ENCODE data around the gene POLR2J2.
"Not testable (repeated sequence)": the region's sequence is repeated elsewhere in the genome, so short reads cannot be mapped to it uniquely, and the experiment has no call there.

The POLR2J2 gene

DNA sequence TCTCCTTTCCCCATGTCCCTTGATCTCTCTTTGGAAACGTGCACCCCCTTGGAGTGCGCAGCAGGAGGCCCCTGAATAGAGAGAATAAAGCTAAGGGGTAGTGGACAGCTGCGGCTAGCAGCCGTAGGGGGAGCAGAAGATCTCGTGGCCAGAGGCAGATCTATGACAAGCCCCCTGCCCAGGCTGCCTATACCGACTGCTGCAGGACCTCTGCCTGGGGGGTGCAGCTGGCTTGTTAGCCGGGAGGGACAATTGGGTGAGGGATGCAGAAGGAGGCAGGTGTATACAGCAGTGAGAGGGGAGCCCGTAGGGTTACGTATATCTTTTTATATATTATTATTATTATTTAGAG, 469 bp upstream of the POLR2J2 start:
- not testable (repeated sequence) for DNase-seq (ENCODE audit: low read depth)

DNA sequence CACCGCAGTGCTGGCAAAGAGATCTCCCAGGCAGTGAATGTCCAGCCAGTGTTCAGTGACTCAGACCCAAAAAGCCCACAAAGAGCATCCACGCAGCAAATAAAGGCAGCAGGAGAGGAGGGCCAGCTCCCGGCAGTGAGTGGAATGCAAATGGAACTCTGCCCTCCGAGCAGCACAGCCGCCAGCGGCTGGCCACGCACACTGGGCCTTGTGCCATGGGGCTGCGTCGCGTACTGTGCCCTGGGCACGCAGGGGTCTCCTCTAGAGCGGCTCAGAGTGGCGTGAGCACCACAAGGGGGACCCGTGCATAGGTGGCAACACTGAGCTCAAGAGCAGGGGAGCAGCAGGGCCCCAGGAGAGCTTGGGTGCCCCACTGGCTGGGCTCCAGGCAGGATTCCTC, 3.9 kb downstream of the POLR2J2 start:
- DNase-seq (ENCODE audit: low read depth) = not testable (repeated sequence)

DNA sequence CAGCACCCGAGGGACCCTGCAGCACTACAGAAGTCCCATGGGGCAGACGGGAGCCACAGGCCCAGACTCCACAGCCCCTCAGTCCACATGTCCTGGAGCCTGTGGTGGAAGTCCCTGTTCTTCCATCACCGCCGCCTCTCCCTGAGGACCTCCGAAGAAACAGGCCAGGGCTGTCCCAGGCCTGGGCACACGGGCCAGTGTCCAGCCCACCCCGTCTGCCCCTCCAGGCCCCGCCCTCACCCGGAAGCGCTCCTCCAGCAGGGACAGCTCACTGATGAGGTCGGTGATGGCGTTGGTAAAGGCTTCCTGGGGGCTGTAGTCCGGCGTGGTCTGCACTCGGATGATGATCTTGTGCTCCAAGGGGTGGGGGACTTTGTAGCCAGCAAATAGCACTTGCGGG, 4.6 kb downstream of the POLR2J2 start:
- not testable (repeated sequence) for DNase-seq (ENCODE audit: low read depth)

DNA sequence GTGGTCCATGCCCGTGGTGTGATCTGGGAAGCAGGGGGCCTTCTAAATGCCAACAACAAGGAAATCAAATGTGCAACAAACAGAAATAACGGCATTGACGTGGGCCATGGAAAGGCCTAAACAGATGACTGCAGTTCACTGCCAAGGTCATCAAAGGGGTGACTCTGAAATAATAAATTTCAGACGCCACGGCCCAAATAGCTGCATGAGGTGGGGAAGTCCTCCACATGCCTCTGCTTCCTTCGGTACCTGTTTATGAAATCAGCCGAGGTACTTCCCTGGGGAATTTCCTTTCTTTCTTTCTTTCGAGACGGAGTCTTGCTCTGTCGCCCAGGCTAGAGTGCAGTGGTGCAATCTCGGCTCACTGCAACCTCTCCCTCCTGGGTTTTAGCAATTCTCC, 6.7 kb downstream of the POLR2J2 start:
- not testable (repeated sequence) for DNase-seq (ENCODE audit: low read depth)

DNA sequence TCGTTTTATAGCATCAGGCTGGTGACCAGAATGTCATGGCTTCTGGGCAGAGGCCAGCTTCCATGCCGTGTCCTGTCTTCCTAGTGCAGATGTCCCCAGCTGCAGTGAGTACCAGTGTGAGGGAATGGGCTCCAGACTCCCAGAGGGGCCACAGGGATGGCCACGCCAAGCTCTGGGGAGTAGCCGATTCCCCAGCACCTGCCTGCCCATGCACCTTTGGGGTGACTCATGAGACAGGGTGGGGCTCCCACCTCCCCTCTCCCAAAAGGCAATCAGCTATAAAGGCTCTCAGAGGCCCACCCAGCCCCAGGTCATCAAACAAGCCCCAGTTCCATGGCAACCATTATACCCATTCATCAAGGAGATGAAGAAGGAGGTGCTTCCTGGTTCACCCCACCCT, 21.5 kb downstream of the POLR2J2 start, which contains the start of gene SPDYE2B:
TSS of gene SPDYE2B (plus strand) at position 396 of the 400 bp plus-strand sequence. CDS start 2,030 bp downstream, outside the sequence.
- not testable (repeated sequence) for DNase-seq (ENCODE audit: low read depth)

DNA sequence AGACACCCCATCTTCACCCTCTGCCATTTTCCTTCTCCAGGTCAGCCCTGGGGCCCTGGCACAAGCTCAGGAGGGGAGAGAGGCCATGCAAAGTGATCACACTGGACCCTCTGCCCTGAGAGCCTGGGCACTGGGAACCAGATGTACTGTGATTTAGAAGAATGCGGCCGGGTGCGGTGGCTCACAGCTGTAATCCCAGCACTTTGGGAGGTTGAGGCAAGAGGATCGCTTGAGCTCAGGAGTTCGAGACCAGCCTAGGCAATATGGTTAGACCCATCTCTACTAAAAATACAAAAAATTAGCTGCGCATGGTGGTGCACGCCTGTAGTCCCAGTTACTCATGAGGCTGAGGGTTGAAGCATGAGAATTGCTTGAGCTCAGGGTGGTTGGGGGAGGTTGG, 23.6 kb downstream of the POLR2J2 start:
- DNase-seq (ENCODE audit: low read depth) = not testable (repeated sequence)

DNA sequence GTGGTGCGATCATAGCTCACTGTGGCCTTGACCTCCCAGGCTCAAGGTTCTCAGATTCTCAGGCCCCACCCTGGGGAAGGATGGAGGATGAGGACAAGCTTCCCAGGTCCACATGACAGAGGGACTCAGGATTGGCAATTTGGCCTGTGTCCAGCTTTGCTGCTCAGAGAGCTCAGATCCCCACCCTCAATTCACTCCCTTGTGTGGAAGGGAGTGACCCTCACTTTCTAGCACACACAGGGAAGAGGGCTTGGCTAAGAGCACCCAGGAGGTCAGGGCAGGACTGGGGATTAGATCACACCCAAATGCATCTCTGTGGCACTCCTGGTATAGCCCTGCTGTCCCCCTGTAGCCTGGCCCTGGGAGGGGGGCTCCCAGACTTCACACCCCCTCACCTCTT, 28.1 kb downstream of the POLR2J2 start:
- DNase-seq (ENCODE audit: low read depth) = not testable (repeated sequence)

DNA sequence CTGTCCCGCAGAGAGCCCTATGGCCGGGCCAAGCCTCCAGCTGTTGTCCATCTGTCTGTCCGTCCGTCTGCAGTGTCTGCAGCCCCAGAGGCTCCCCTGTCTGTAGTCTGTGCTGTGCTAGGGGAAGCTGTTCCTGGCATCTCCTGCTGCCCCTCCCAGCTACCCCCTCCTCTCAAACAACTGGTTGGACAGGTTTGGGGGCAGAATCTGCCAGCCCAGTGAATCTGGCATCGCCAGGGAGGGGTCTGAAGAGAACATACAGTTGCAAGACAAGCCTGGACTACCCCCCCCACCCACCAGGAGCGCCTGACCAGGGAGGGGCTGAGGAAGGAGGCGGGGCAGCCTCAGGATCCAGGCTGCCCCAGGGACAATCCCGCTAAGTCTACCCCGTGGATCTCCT, 28.8 kb downstream of the POLR2J2 start, which contains the start of gene UPK3BL1:
TSS of gene UPK3BL1 (minus strand) at position 101 of the 400 bp plus-strand sequence. CDS start at position 51, 50 bp downstream.
- not testable (repeated sequence) for DNase-seq (ENCODE audit: low read depth)

DNA sequence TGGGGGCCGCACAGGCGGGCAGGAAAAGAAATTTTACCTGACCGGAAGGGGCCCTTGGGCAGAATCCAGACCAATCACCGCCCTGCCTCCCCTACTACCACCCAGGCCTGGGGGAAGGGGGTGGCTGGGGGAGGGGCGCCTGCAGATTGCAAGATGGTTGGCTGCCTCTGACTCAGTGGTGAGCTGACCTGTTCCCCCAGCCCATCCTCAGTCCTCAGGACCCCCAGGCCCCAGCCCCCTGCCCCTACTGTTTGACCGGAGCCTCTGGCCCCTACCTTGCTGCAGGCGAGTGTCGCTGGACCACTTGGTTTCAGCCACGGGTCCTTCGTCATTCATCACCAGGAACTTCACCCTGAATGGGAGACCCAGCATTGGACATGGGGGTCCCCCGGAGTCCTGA, 32.6 kb downstream of the POLR2J2 start:
- not testable (repeated sequence) for DNase-seq (ENCODE audit: low read depth)

DNA sequence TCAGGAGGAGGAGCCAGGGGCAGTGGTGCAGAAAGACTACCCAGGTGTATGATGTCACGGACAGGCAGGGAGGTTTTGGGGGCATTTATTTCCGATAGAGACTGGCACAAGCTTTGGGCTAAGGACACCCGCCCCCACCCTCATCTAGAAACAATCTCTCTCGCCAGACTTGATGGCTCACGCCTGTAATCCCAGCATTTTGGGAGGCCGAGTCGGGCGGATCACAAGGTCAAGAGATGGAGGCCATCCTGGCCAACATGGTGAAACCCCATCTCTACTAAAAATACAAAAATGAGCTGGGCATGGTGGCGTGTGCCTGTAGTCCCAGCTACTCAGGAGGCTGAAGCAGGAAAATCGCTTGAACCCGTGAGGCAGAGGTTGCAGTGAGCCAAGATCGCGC, 34.5 kb downstream of the POLR2J2 start:
- not testable (repeated sequence) for DNase-seq (ENCODE audit: low read depth)

DNA sequence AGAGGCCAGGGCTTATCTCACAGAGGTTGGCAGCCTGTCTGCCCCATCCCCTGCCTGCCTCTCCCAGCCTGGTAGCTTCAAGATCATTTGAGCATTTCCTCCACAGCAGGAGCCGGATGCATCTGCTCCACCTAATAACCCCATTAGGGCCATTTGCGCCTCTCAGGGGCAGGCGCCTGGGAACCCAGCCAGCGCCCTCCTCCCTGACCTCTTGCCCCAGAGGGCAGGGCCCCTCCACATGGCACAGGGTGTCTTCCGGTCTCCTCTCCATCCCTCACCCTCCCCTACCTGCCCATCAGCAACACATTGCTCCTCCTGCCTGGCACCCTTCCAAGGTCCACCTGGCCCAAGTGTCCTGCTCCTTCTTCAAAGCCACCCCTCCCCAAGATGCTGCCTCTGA, 36.1 kb downstream of the POLR2J2 start:
- not testable (repeated sequence) for DNase-seq (ENCODE audit: low read depth)

DNA sequence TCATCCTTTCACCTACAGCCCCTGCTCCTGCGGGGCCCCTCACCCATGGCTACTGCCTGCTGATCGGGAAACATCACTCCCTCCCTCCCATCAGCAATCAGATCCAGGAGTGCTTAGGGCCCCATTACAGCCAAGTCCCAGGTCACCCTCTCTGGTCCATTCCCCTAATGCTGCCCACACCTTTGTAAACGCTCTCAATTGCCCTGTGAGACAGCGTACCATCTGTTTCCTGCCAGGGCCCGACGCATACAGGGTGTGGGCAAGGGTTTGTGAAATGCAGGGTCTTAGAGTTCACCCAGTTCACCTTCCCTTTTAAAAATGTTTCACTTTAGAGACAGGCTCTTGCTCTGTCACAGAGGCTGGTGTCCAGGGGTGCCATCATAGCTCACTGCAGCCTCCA, 37.2 kb downstream of the POLR2J2 start:
- not testable (repeated sequence) for DNase-seq (ENCODE audit: low read depth)

DNA sequence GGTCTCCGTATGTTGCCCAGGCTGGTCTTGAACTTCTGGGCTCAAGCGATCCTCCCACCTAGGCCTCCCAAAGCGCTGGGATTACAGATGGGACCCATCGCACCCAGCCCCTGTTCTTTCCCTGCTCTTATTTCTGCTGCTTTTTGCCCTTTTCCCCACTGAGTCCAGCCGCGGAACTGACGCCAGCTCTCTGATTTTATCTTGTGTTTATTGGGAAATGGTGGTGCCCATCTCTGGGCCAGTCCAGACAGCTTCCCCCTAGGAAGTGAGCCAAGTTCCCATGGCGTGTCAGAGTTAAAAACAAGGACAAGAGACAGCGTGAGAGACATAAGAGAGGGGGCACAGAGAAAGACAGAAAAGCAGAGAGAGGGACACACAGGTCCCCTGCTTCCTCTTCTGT, 40.8 kb downstream of the POLR2J2 start:
- DNase-seq (ENCODE audit: low read depth) = not testable (repeated sequence)

DNA sequence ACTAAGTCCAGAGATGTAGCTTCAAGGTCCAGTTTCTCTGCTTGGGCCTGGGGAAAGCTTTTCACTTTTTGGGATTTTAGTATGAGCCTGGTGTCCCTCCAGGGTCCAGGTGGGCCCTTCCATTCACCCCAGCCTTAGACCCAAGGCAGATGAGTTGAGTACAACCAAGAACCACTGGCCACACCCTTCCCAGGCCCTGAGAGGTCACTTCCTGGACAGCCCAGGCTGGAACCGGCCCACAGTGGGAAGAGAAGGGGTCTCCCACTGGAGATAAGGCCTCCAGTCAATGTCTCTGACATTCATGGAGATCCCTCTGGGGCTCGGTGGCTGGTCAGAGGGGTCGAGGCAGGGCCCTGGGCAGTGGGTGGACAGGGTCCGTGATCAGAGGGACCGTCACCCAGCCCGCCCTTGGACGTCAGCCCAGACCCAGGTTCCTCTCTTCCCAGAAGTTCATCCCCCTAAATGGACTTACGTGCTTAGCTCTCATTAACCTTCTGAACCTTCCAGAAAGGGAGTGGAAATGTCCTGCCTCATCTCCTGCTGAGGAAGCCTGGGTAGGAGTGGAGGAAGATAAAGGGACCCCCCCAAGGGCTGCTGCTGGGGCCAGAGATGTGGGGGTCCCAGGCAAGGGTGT, 44.1 kb downstream of the POLR2J2 start:
- DNase-seq (ENCODE audit: low read depth) = not testable (repeated sequence)

DNA sequence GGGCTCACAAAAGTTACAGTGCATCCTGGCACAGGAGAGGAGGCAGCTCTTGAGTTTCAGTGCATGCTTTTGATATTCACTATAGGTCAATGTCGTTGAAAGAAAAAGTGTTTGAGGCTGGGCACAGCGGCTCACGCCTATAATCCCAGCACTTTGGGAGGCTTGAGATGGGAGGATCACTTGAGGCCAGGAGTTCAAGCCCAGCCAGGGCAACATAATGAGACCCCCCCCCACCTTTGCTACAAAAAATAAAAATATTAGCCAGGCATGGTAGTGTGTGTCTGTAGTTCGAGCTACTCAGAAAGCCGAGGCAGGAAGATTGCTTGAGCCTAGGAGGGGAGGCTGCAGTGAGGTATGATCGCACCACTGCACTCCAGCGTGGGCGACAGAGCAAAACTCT, 53.3 kb downstream of the POLR2J2 start:
- not testable (repeated sequence) for DNase-seq (ENCODE audit: low read depth)

DNA sequence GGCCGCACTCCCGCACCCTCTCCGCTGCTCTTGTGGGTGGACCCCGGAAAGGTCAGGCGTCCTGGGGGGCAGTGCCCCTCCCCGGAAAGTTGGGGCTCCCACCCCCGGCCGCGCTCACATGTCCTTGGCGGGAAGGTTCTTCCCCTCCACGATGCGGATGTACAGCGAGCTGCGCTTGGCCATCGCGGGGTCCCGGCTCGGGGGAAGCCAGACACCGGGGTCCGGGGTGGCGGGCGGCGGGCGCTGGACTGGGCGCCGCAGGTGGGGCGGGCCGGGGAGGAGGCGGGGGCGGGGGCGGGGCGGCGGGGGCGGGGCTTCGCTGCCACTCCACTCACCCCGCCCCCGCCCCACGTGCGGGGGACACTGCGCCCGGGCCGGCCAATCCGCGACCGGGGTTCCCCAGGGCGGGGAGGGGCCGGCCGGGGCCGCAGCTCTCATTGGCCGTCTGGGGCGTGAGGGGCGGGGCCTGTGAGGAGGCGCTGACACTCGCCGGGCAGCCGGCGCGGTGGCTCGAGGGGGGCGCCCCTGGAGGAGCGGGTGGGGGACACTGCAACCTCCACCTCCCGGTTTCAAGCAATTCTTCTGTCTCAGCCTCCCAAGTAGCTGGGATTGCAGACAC, 54.8 kb downstream of the POLR2J2 start, which contains the start of gene RASA4:
TSS of gene RASA4 (minus strand) at position 250 of the 619 bp plus-strand sequence. CDS start at position 183, 67 bp downstream.
- DNase-seq (ENCODE audit: low read depth) = not testable (repeated sequence)
